Measurements from ENCODE around the gene LEPROT.

DNA sequence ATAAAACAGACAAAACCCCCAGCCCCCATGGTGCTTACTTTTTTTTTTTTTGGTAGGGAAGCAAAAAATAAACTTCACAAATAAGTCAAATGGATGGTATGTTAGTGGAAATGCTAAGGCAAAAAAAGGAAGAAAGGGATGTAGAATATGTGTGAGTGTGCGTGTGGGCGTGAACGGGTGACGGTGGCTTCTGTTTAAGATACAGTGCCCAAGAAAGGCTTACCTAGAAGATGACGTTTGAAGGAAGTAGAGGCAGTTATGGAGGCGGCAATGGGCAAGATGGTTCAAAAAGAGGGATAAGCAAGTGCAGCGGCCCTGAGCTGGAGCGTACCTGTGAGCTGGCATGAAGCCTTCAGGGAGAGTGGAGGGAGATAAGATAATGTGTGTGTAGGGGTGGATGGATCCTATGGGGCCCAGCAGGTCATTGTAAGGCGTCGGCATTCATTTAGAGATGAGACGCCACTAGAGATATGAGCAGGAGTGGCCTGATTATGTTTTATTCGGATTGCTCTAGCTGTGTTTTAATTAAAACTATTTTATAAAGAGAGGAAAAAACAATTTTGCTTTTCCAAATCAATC is 19.9 kb downstream of the LEPROT start:
- TF ChIP-seq EZH2phosphoT487 (IDR thresholded peaks at IDR 0.05; ENCODE audit: insufficient read depth, low read depth) (no peak), EZH2 (IDR thresholded peaks at IDR 0.05; ENCODE audit: insufficient read depth, poor library complexity, severe bottlenecking) (no peak)

All from GM23248 (cell line).